GM12878 (cell line): ENCODE measurements around the gene MGARP. TPM values are rescaled to one million over a fixed set of nuclear protein-coding genes. Genes with fewer than 3 reads are reported as not detected.

Experiments
- E4F1 ChIP-seq: fragments of 450-650 bp; IDR thresholded peaks from 2 replicates; pipeline ENCODE4 v1.6.1; 2018; ENCODE audit warnings: borderline replicate concordance, mild to moderate bottlenecking; ENCODE audit not compliant: partially characterized antibody
- EGR1 ChIP-seq, 2 experiments: IDR thresholded peaks; 1 replicate in 1 of 2; 2 replicates in 1 of 2; pipeline ENCODE4 v1.6.1; 2011 to 2012; ENCODE audit warnings: low read depth in 2 of 2, low read length in 2 of 2, borderline replicate concordance in 1 of 2, mild to moderate bottlenecking in 1 of 2, moderate library complexity in 1 of 2
- MTA2 ChIP-seq: fragments of 450-650 bp; IDR thresholded peaks from 2 replicates; pipeline ENCODE4 v1.6.1; 2016; ENCODE audit warnings: low read depth, mild to moderate bottlenecking, moderate library complexity
- NR2F1 ChIP-seq: fragments of 450-650 bp; conservative IDR thresholded peaks from 2 replicates; pipeline ENCODE4 v1.6.1; 2017; ENCODE audit warnings: mild to moderate bottlenecking
- PBX3 ChIP-seq: IDR thresholded peaks from 2 replicates; pipeline ENCODE4 v1.6.1; 2011; ENCODE audit warnings: mild to moderate bottlenecking, low read depth, low read length, moderate library complexity; ENCODE audit not compliant: insufficient replicate concordance
- REST ChIP-seq: IDR thresholded peaks from 2 replicates; pipeline ENCODE4 v1.6.1; 2012; ENCODE audit warnings: mild to moderate bottlenecking, low read depth, low read length
- ZNF384 ChIP-seq: IDR thresholded peaks from 2 replicates; pipeline ENCODE4 v1.6.1; 2012; ENCODE audit warnings: low read depth, mild to moderate bottlenecking, low read length, improper control_type of control experiment, borderline replicate concordance
- polyA plus RNA-seq, 11 experiments: library from polyadenylated mRNA; depleted of rRNA in 4 of 11; unstranded in 6 of 11; stranded (reverse) in 5 of 11; fragments of >200 nt; fragmentation: Nextera tagmentation in 4 of 11; fragmentation: Illumina TruSeq in 1 of 11; extraction: Ambion mirVana in 4 of 11; extraction: Trizol in 1 of 11; gene quantifications; 1 replicate in 1 of 11; 2 replicates in 10 of 11; pipeline versions ENCODE4 v1.2.1 to v1.2.3, GENCODE V29; 2011 to 2016; ENCODE audit warnings: inconsistent platforms in 2 of 11, missing spikeins in 2 of 11, low read depth in 1 of 11
- total RNA-seq, 4 experiments: library from RNA; depleted of rRNA in 3 of 4; stranded (reverse); fragments of >200 nt in 3 of 4; fragmentation: Illumina TruSeq in 1 of 4; extraction: Trizol in 1 of 4; gene quantifications; 2 replicates each; pipeline versions ENCODE4 v1.2.1 to v1.2.3, GENCODE V29; 2013 to 2021

The MGARP gene
- total and polyA plus RNA-seq, 10 of the 15 experiments (the other 5 are each of a cell fraction or from before 2014, with no cell fraction given): 0.04 to 0.23 (median 0.08) TPM; not detected in 7

- TF ChIP-seq E4F1: no peak
- TF ChIP-seq EGR1 (IDR thresholded peaks at IDR 0.05; ENCODE audit: borderline replicate concordance in 1 of 2, low read depth in 2 of 2, low read length in 2 of 2): no peak
- no peak for TF ChIP-seq MTA2
- no peak for TF ChIP-seq ZNF384
- no peak for TF ChIP-seq NR2F1
- no peak for TF ChIP-seq PBX3
- TF ChIP-seq REST: no peak
- TF ChIP-seq, all 136 proteins: peak for 17
Measured at GRCh38 chr4:139297001-139297410, 17.0 kb upstream of the MGARP start (continued).
